Measurements from ENCODE around the gene SLCO4A1. TPM values are rescaled to one million over a fixed set of nuclear protein-coding genes. Genes with fewer than 3 reads are reported as not detected.

SLCO4A1 gene
- total RNA-seq, 1 donor from 2014 or later = 38.6 TPM

- DNase-seq (ENCODE audit: low read depth) = no peak
- TF ChIP-seq CTCF (IDR thresholded peaks at IDR 0.05; ENCODE audit: insufficient read depth, low read length, poor library complexity, severe bottlenecking) = no peak
- peaks cover 37% of the 10 kb centered on the region for H3K27me3 ChIP-seq (ENCODE audit: control insufficient read depth, insufficient read depth, low read length)
- H3K36me3 ChIP-seq (ENCODE audit: control insufficient read depth, insufficient read depth, low read length) = no peaks in the 10 kb centered on the region
- H3K4me3 ChIP-seq (ENCODE audit: low read depth, low read length) = no peak overlapping the region
Measured at GRCh38 chr20:62694106-62694505, 51.8 kb downstream of the SLCO4A1 start.

- no peak for TF ChIP-seq CTCF (IDR thresholded peaks at IDR 0.05; ENCODE audit: insufficient read depth, low read length, poor library complexity, severe bottlenecking)
- H3K4me3 ChIP-seq (ENCODE audit: low read depth, low read length) = no peak overlapping the region
- H3K36me3 ChIP-seq (ENCODE audit: control insufficient read depth, insufficient read depth, low read length) = no peaks in the 10 kb centered on the region
- no peak for DNase-seq (ENCODE audit: low read depth)
- peaks cover 37% of the 10 kb centered on the region for H3K27me3 ChIP-seq (ENCODE audit: control insufficient read depth, insufficient read depth, low read length)
Measured at GRCh38 chr20:62694868-62695267, 52.6 kb downstream of the SLCO4A1 start.

GRCh38 chr20:62695448-62696414 is 53.4 kb downstream of the SLCO4A1 start:
- H3K27me3 ChIP-seq (ENCODE audit: control insufficient read depth, insufficient read depth, low read length) = peaks cover 38% of the 10 kb centered on the region
- DNase-seq (ENCODE audit: low read depth) = no peak
- TF ChIP-seq CTCF (IDR thresholded peaks at IDR 0.05; ENCODE audit: insufficient read depth, low read length, poor library complexity, severe bottlenecking) = no peak
- H3K36me3 ChIP-seq (ENCODE audit: control insufficient read depth, insufficient read depth, low read length) = no peaks in the 10 kb centered on the region
- H3K4me3 ChIP-seq (ENCODE audit: low read depth, low read length) = no peak overlapping the region

- Histone ChIP-seq H3K27me3 (ENCODE audit: control insufficient read depth, insufficient read depth, low read length) (peaks cover 40% of the 10 kb centered on the region), H3K4me3 (ENCODE audit: low read depth, low read length) (no peak overlapping the region), H3K36me3 (ENCODE audit: control insufficient read depth, insufficient read depth, low read length) (no peaks in the 10 kb centered on the region)
- no peak for TF ChIP-seq CTCF (IDR thresholded peaks at IDR 0.05; ENCODE audit: insufficient read depth, low read length, poor library complexity, severe bottlenecking)
- DNase-seq (ENCODE audit: low read depth) = no peak
Measured at GRCh38 chr20:62696434-62696957, 54.2 kb downstream of the SLCO4A1 start.

- Histone ChIP-seq H3K4me3 (ENCODE audit: low read depth, low read length) (no peak overlapping the region), H3K36me3 (ENCODE audit: control insufficient read depth, insufficient read depth, low read length) (no peaks in the 10 kb centered on the region), H3K27me3 (ENCODE audit: control insufficient read depth, insufficient read depth, low read length) (peaks cover 42% of the 10 kb centered on the region)
- TF ChIP-seq CTCF (IDR thresholded peaks at IDR 0.05; ENCODE audit: insufficient read depth, low read length, poor library complexity, severe bottlenecking) = no peak
- DNase-seq (ENCODE audit: low read depth) = no peak
Measured at GRCh38 chr20:62696989-62697388, 54.7 kb downstream of the SLCO4A1 start.

Measured in kidney epithelial cell (primary cell).